HG02840 (cell line): Measurements from ENCODE around the gene COX5A.

ENCODE experiments used
- ATAC-seq: cut with Tn5 transposase; IDR thresholded peaks from one replicate; pipeline ENCODE4 v1.9.1; 2021; ENCODE audit warnings: mild to moderate bottlenecking, moderate library complexity, moderate number of reproducible peaks; ENCODE audit not compliant: unreplicated experiment, low FRiP score

The COX5A gene

GRCh38 chr15:74873036-74873755 lies 64.7 kb downstream of the COX5A start, which contains the start of gene SCAMP2:
Gene SCAMP2 (minus strand): TSS chr15:74873365. CDS start chr15:74873255, 110 bp downstream.
- peak; percentile 85 for ATAC-seq

DNA sequence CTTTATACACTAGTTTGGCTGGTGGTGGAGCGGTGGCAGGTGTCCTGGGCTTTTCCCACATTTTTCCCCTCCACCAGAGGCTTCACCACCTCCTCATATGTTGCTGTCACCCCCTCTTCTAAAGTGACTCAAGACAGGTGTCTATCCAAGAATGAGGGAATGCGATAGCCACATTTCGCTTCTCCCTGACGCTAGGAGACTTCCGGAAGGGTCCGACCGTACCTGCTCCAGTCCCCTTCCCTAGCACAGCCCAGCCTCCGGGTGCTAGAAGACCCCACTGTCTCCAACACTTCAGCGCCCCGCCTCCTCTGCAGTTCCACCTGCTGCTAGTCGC lies 65.2 kb downstream of the COX5A start:
- no peak for ATAC-seq

DNA sequence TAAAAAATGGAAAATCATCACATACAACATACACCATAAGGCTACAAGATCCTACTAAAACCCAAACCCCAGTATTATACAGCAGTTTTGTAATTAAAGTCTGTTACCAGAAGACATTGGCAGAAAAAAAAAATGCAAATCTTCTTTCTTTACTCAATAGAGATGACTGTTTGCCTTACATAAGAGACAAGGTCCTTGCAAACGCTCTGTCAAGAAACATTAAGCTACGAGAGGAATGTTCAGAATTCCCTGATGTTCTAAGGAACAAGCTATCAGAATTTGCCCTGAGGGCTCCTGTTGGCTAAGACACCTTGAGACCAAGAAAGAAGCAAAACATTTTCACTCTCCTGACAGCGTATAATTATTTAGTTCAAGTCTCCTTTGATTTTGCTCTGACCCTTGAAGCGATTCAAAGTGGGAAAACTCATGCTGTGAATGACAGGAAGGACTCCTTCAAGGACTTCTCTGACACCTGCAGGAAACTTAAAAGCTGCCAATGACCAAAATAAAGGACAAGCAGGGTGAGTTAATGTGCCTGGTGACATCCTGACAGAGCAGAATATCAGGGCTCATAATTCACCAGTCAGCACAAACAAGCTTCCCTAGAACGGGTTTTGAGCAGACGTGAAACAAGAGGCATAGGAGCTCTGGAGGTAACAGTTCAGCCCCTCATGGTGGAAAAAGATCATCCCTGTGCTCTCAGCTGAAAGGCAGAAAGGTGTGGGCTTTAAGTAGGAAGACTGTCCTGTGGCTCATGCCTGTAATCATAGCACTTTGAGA lies 67.2 kb downstream of the COX5A start:
- ATAC-seq = no peak
